HEK293 (cell line): Measurements from ENCODE around the gene CDX1.

ENCODE experiments used
- ZNF292 ChIP-seq: fragments of 450-650 bp; formaldehyde crosslinking; IDR thresholded peaks from 2 replicates; pipeline ENCODE4 v1.5.1; 2016; ENCODE audit warnings: low read depth, missing biosample characterization, missing genetic modification characterization, borderline replicate concordance
- ZNF596 ChIP-seq: fragments of 450-650 bp; IDR thresholded peaks from 2 replicates; pipeline ENCODE4 v1.5.0; 2018; ENCODE audit warnings: missing biosample characterization, mild to moderate bottlenecking, missing genetic modification characterization, moderate library complexity
- ZNF621 ChIP-seq: fragments of 450-650 bp; formaldehyde crosslinking; IDR thresholded peaks from 2 replicates; pipeline ENCODE4 v1.5.1; 2017; ENCODE audit warnings: missing biosample characterization, missing genetic modification characterization
- ZNF792 ChIP-seq: fragments of 450-650 bp; formaldehyde crosslinking; IDR thresholded peaks from 2 replicates; pipeline ENCODE4 v1.5.1; 2016; ENCODE audit warnings: missing biosample characterization, missing genetic modification characterization
- ZXDB ChIP-seq: fragments of 450-650 bp; formaldehyde crosslinking; IDR thresholded peaks from 2 replicates; pipeline ENCODE4 v1.5.1; 2016; ENCODE audit warnings: missing biosample characterization, missing genetic modification characterization

- TF ChIP-seq ZNF792 (tag by site-specific recombination) (no peak), ZXDB (tag by site-specific recombination) (no peak), ZNF596 (no peak), ZNF621 (tag by site-specific recombination) (no peak), ZNF292 (tag by site-specific recombination) (no peak)
Measured at GRCh38 chr5:150227606-150228273, 61.2 kb downstream of the CDX1 start.
